GM23338 (cell line): Measurements from ENCODE around the gene ZNF106. TPM values are rescaled to one million over a fixed set of nuclear protein-coding genes. Genes with fewer than 3 reads are reported as not detected.

Experiments used
- ATAC-seq: fragments of 200-7000 bp; cut with Tn5 transposase; 3 replicates; pipeline ENCODE4 v1.9.1; 2020
- DNase-seq: peaks from one replicate; pipeline ENCODE4 v3.0.0-alpha.2; 2015; ENCODE audit warnings: low spot score
- H2AFZ ChIP-seq: fragments of 200-600 bp; sonication (generic); 2 replicates; pipeline ENCODE4 v1.8.0; 2016; ENCODE audit warnings: antibody characterized with exemption, mild to moderate bottlenecking, moderate library complexity
- H3F3A ChIP-seq: fragments of 200-600 bp; sonication (generic); replicated peaks from 2 replicates; pipeline ENCODE4 v1.8.0; 2017; ENCODE audit warnings: antibody characterized with exemption, mixed run types, low read depth
- H3K27ac ChIP-seq: fragments of 200-600 bp; sonication (generic); 2 replicates; pipeline ENCODE4 v1.6.1; 2016; ENCODE audit warnings: low read depth
- H3K27me3 ChIP-seq: fragments of 200-600 bp; sonication (generic); 2 replicates; pipeline ENCODE4 v1.8.0; 2016; ENCODE audit warnings: mild to moderate bottlenecking, mixed run types, moderate library complexity; ENCODE audit not compliant: insufficient read depth
- H3K36me3 ChIP-seq: fragments of 200-600 bp; sonication (generic); 2 replicates; pipeline ENCODE4 v1.8.0; 2016; ENCODE audit warnings: mild to moderate bottlenecking; ENCODE audit not compliant: insufficient read depth
- H3K4me1 ChIP-seq: fragments of 200-600 bp; sonication (generic); 2 replicates; pipeline ENCODE4 v1.8.0; 2016; ENCODE audit warnings: mild to moderate bottlenecking, moderate library complexity; ENCODE audit not compliant: insufficient read depth
- H3K4me2 ChIP-seq: fragments of 200-600 bp; sonication (generic); 2 replicates; pipeline ENCODE4 v1.7.1; 2017; ENCODE audit warnings: mixed run types
- H3K4me3 ChIP-seq: fragments of 200-600 bp; sonication (generic); 2 replicates; pipeline ENCODE4 v1.6.1; 2016; ENCODE audit warnings: mixed run types
- H3K79me2 ChIP-seq: fragments of 200-600 bp; sonication (generic); replicated peaks from 2 replicates; pipeline ENCODE4 v1.8.0; 2017; ENCODE audit warnings: mild to moderate bottlenecking; ENCODE audit not compliant: insufficient read depth
- H3K9me2 ChIP-seq: fragments of 200-600 bp; sonication (generic); 2 replicates; pipeline ENCODE4 v1.8.0; 2017; ENCODE audit not compliant: insufficient read depth
- H4K20me1 ChIP-seq: fragments of 200-600 bp; sonication (generic); replicated peaks from 2 replicates; pipeline ENCODE4 v1.8.0; 2017; ENCODE audit warnings: mild to moderate bottlenecking; ENCODE audit not compliant: insufficient read depth
- H3K27ac Mint-ChIP-seq: 2 replicates; pipeline ENCODE4 v1.8.0; 2020; ENCODE audit warnings: inconsistent platforms, mild to moderate bottlenecking, moderate library complexity, mixed read lengths
- H3K27me3 Mint-ChIP-seq: 3 replicates; pipeline ENCODE4 v1.8.0; 2022; ENCODE audit warnings: low read depth, mild to moderate bottlenecking, moderate library complexity, mixed read lengths, inconsistent platforms; ENCODE audit not compliant: insufficient read depth, poor library complexity
- H3K36me3 Mint-ChIP-seq: 3 replicates; pipeline ENCODE4 v1.8.0; 2021; ENCODE audit warnings: low read depth, mild to moderate bottlenecking, inconsistent platforms, moderate library complexity, mixed read lengths
- H3K4me1 Mint-ChIP-seq: 3 replicates; pipeline ENCODE4 v1.8.0; 2020; ENCODE audit warnings: mild to moderate bottlenecking, inconsistent platforms, mixed read lengths
- H3K4me3 Mint-ChIP-seq: 3 replicates; pipeline ENCODE4 v1.8.0; 2021; ENCODE audit warnings: moderate library complexity, mild to moderate bottlenecking, inconsistent platforms, mixed read lengths
- H3K9me3 Mint-ChIP-seq: 3 replicates; pipeline ENCODE4 v1.8.0; 2020; ENCODE audit warnings: moderate library complexity, mild to moderate bottlenecking, inconsistent platforms, mixed read lengths
- CREB1 ChIP-seq: fragments of 250-450 bp; sonication (Bioruptor Pico); IDR thresholded peaks from 2 replicates; pipeline ENCODE4 v1.5.0; 2020; ENCODE audit warnings: low read depth, mild to moderate bottlenecking, moderate library complexity
- NANOG ChIP-seq: IDR thresholded peaks from 2 replicates; pipeline ENCODE4 v1.6.1; 2016; ENCODE audit warnings: antibody characterized with exemption, borderline replicate concordance
- ZNF114 ChIP-seq: fragments of 250-450 bp; sonication (Bioruptor Pico); IDR thresholded peaks from 2 replicates; pipeline ENCODE4 v1.5.0; 2020; ENCODE audit warnings: mild to moderate bottlenecking, moderate library complexity
- ZNF331 ChIP-seq: fragments of 250-450 bp; sonication (Bioruptor Pico); IDR thresholded peaks from 2 replicates; pipeline ENCODE4 v1.5.0; 2020; ENCODE audit warnings: low read depth, mild to moderate bottlenecking, moderate library complexity
- polyA plus RNA-seq: library from polyadenylated mRNA; unstranded; fragments of >200 nt; fragmentation: Nextera tagmentation; extraction: Ambion mirVana; gene quantifications from 2 replicates; pipeline ENCODE4 v1.2.1, GENCODE V29; 2016
- total RNA-seq: library from RNA; depleted of rRNA; stranded (reverse); fragments of >200 nt; shearing (Covaris generic); gene quantifications from 2 replicates; pipeline ENCODE4 v1.2.3, GENCODE V29; 2014
- TF ChIP-seq, protein P1 (sequence below): IDR thresholded peaks from one replicate; pipeline ENCODE4 v1.6.1; 2018; ENCODE audit warnings: antibody characterized with exemption; ENCODE audit not compliant: unreplicated experiment
- TF ChIP-seq, protein P2 (sequence below): fragments of 250-450 bp; sonication (Bioruptor Pico); IDR thresholded peaks from 2 replicates; pipeline ENCODE4 v1.5.0; 2020; ENCODE audit warnings: mild to moderate bottlenecking, moderate library complexity
- TF ChIP-seq, protein P3 (sequence below), 2 experiments: fragments of 200-600 bp in 1 of 2; sonication (generic) in 1 of 2; conservative IDR thresholded peaks; 2 replicates each; pipeline versions ENCODE4 v1.5.1 to v1.6.1; 2016 to 2017; ENCODE audit warnings: antibody characterized with exemption in 2 of 2, low read depth in 2 of 2, mild to moderate bottlenecking in 2 of 2, moderate library complexity in 1 of 2

ZNF106 gene
- total and polyA plus RNA-seq, 2 experiments from 2014 or later, result 48.0 to 53.7 TPM

DNA sequence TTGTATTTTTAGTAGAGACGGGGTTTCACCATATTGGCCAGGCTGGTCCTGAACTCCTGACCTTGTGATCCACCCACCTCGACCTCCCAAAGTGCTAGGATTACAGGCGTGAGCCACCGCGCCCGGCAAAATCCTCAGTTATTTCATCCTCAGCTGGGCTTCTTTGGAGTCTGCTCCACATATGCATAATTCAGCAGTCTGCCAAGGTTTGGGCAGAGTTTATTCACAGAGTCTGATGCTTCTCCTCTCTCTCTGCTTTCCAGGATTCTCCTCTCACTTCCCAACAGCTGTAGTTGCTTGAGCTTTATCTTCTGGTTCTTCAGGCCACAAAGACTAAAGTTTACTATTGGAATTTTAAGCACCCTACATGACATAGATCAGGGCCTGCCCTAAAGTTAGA lies 8.2 kb downstream of the ZNF106 start (continued):
- TF ChIP-seq, protein P1, sequence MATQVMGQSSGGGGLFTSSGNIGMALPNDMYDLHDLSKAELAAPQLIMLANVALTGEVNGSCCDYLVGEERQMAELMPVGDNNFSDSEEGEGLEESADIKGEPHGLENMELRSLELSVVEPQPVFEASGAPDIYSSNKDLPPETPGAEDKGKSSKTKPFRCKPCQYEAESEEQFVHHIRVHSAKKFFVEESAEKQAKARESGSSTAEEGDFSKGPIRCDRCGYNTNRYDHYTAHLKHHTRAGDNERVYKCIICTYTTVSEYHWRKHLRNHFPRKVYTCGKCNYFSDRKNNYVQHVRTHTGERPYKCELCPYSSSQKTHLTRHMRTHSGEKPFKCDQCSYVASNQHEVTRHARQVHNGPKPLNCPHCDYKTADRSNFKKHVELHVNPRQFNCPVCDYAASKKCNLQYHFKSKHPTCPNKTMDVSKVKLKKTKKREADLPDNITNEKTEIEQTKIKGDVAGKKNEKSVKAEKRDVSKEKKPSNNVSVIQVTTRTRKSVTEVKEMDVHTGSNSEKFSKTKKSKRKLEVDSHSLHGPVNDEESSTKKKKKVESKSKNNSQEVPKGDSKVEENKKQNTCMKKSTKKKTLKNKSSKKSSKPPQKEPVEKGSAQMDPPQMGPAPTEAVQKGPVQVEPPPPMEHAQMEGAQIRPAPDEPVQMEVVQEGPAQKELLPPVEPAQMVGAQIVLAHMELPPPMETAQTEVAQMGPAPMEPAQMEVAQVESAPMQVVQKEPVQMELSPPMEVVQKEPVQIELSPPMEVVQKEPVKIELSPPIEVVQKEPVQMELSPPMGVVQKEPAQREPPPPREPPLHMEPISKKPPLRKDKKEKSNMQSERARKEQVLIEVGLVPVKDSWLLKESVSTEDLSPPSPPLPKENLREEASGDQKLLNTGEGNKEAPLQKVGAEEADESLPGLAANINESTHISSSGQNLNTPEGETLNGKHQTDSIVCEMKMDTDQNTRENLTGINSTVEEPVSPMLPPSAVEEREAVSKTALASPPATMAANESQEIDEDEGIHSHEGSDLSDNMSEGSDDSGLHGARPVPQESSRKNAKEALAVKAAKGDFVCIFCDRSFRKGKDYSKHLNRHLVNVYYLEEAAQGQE, result no peak
- TF ChIP-seq, protein P2, sequence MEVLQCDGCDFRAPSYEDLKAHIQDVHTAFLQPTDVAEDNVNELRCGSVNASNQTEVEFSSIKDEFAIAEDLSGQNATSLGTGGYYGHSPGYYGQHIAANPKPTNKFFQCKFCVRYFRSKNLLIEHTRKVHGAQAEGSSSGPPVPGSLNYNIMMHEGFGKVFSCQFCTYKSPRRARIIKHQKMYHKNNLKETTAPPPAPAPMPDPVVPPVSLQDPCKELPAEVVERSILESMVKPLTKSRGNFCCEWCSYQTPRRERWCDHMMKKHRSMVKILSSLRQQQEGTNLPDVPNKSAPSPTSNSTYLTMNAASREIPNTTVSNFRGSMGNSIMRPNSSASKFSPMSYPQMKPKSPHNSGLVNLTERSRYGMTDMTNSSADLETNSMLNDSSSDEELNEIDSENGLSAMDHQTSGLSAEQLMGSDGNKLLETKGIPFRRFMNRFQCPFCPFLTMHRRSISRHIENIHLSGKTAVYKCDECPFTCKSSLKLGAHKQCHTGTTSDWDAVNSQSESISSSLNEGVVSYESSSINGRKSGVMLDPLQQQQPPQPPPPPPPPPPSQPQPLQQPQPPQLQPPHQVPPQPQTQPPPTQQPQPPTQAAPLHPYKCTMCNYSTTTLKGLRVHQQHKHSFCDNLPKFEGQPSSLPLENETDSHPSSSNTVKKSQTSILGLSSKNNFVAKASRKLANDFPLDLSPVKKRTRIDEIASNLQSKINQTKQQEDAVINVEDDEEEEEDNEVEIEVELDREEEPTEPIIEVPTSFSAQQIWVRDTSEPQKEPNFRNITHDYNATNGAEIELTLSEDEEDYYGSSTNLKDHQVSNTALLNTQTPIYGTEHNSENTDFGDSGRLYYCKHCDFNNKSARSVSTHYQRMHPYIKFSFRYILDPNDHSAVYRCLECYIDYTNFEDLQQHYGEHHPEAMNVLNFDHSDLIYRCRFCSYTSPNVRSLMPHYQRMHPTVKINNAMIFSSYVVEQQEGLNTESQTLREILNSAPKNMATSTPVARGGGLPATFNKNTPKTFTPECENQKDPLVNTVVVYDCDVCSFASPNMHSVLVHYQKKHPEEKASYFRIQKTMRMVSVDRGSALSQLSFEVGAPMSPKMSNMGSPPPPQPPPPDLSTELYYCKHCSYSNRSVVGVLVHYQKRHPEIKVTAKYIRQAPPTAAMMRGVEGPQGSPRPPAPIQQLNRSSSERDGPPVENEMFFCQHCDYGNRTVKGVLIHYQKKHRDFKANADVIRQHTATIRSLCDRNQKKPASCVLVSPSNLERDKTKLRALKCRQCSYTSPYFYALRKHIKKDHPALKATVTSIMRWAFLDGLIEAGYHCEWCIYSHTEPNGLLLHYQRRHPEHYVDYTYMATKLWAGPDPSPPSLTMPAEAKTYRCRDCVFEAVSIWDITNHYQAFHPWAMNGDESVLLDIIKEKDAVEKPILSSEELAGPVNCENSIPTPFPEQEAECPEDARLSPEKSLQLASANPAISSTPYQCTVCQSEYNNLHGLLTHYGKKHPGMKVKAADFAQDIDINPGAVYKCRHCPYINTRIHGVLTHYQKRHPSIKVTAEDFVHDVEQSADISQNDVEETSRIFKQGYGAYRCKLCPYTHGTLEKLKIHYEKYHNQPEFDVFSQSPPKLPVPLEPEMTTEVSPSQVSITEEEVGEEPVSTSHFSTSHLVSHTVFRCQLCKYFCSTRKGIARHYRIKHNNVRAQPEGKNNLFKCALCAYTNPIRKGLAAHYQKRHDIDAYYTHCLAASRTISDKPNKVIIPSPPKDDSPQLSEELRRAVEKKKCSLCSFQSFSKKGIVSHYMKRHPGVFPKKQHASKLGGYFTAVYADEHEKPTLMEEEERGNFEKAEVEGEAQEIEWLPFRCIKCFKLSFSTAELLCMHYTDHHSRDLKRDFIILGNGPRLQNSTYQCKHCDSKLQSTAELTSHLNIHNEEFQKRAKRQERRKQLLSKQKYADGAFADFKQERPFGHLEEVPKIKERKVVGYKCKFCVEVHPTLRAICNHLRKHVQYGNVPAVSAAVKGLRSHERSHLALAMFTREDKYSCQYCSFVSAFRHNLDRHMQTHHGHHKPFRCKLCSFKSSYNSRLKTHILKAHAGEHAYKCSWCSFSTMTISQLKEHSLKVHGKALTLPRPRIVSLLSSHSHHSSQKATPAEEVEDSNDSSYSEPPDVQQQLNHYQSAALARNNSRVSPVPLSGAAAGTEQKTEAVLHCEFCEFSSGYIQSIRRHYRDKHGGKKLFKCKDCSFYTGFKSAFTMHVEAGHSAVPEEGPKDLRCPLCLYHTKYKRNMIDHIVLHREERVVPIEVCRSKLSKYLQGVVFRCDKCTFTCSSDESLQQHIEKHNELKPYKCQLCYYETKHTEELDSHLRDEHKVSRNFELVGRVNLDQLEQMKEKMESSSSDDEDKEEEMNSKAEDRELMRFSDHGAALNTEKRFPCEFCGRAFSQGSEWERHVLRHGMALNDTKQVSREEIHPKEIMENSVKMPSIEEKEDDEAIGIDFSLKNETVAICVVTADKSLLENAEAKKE, result no peak
- no peak for TF ChIP-seq ZNF114 (CRISPR knock-in tag)

DNA sequence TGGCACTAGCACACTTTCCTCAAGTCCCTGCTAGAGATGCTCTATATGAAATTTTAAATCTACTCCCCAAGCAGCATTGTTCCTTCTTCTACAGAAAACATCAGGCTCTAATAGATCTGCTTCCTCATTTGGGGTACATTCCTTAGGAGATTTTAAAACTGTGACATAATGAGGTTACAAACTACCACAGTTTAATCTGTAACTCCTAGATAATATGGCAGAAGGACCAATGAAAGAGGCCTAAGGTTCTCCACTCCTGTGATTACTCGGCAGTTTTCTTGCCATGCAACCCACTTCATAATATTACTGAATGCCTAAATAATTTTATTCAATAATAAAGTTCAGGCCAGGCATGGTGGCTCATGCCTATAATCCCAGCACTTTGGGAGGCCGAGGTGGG lies 16.1 kb downstream of the ZNF106 start:
- H3K4me3 ChIP-seq, result no peak overlapping the region
- no peaks in the 10 kb centered on the region for H3K36me3 Mint-ChIP-seq
- ATAC-seq, result no peak
- H3K27me3 ChIP-seq, result no peaks in the 10 kb centered on the region
- no peaks in the 10 kb centered on the region for H3F3A ChIP-seq
- H3K9me2 ChIP-seq, result no peaks in the 10 kb centered on the region
- no peak overlapping the region for H3K4me3 Mint-ChIP-seq
- peaks cover 6% of the 10 kb centered on the region for H3K79me2 ChIP-seq
- no peak overlapping the region for H2AFZ ChIP-seq
- H3K27ac Mint-ChIP-seq, result 0 out of 2 replicates have a peak overlapping the region, but pooled peaks have one; percentile 62
- peak overlapping the region; percentile 62; the same call in 1 of the 2 replicates for H3K27ac ChIP-seq
- no peaks in the 10 kb centered on the region for H3K4me1 ChIP-seq
- H4K20me1 ChIP-seq, result 0 out of 2 replicates have a peak, but pooled peaks cover 5% of the 10 kb centered on the region
- H3K4me2 ChIP-seq, result no peak overlapping the region
- H3K4me1 Mint-ChIP-seq, result no peaks in the 10 kb centered on the region
- no peaks in the 10 kb centered on the region for H3K36me3 ChIP-seq
- H3K9me3 Mint-ChIP-seq, result no peaks in the 10 kb centered on the region
- no peak for DNase-seq
- H3K27me3 Mint-ChIP-seq, result peaks cover 5% of the 10 kb centered on the region
- TF ChIP-seq, protein P1, result no peak
- no peak for TF ChIP-seq ZNF331 (CRISPR knock-in tag)
- TF ChIP-seq ZNF114 (CRISPR knock-in tag), result no peak
- TF ChIP-seq CREB1 (CRISPR knock-in tag), result no peak
- no peak for TF ChIP-seq NANOG
- TF ChIP-seq, protein P3, sequence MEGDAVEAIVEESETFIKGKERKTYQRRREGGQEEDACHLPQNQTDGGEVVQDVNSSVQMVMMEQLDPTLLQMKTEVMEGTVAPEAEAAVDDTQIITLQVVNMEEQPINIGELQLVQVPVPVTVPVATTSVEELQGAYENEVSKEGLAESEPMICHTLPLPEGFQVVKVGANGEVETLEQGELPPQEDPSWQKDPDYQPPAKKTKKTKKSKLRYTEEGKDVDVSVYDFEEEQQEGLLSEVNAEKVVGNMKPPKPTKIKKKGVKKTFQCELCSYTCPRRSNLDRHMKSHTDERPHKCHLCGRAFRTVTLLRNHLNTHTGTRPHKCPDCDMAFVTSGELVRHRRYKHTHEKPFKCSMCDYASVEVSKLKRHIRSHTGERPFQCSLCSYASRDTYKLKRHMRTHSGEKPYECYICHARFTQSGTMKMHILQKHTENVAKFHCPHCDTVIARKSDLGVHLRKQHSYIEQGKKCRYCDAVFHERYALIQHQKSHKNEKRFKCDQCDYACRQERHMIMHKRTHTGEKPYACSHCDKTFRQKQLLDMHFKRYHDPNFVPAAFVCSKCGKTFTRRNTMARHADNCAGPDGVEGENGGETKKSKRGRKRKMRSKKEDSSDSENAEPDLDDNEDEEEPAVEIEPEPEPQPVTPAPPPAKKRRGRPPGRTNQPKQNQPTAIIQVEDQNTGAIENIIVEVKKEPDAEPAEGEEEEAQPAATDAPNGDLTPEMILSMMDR (conservative IDR thresholded peaks at IDR 0.05; ENCODE audit: low read depth in 2 of 2), result no peak
